ENCODE measurements around the gene PDZRN4. TPM values are rescaled to one million over a fixed set of nuclear protein-coding genes. Genes with fewer than 3 reads are reported as not detected.

Gene PDZRN4
- total and polyA plus RNA-seq, 2 experiments from 2014 or later = 0.90 TPM; not detected in 1

GRCh38 chr12:41473441-41473840 lies 285.3 kb downstream of the PDZRN4 start (continued):
- TF ChIP-seq POLR2AphosphoS5 (IDR thresholded peaks at IDR 0.05; ENCODE audit: low read depth) (no peak), CREB1 (CRISPR knock-in tag; IDR thresholded peaks at IDR 0.05; ENCODE audit: low read depth) (no peak), EZH2phosphoT487 (IDR thresholded peaks at IDR 0.05; ENCODE audit: unreplicated experiment) (no peak), JUNB (IDR thresholded peaks at IDR 0.05; ENCODE audit: unreplicated experiment) (no peak)
- TF ChIP-seq, protein P1, sequence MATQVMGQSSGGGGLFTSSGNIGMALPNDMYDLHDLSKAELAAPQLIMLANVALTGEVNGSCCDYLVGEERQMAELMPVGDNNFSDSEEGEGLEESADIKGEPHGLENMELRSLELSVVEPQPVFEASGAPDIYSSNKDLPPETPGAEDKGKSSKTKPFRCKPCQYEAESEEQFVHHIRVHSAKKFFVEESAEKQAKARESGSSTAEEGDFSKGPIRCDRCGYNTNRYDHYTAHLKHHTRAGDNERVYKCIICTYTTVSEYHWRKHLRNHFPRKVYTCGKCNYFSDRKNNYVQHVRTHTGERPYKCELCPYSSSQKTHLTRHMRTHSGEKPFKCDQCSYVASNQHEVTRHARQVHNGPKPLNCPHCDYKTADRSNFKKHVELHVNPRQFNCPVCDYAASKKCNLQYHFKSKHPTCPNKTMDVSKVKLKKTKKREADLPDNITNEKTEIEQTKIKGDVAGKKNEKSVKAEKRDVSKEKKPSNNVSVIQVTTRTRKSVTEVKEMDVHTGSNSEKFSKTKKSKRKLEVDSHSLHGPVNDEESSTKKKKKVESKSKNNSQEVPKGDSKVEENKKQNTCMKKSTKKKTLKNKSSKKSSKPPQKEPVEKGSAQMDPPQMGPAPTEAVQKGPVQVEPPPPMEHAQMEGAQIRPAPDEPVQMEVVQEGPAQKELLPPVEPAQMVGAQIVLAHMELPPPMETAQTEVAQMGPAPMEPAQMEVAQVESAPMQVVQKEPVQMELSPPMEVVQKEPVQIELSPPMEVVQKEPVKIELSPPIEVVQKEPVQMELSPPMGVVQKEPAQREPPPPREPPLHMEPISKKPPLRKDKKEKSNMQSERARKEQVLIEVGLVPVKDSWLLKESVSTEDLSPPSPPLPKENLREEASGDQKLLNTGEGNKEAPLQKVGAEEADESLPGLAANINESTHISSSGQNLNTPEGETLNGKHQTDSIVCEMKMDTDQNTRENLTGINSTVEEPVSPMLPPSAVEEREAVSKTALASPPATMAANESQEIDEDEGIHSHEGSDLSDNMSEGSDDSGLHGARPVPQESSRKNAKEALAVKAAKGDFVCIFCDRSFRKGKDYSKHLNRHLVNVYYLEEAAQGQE (IDR thresholded peaks at IDR 0.05; ENCODE audit: unreplicated experiment) = no peak

DNA sequence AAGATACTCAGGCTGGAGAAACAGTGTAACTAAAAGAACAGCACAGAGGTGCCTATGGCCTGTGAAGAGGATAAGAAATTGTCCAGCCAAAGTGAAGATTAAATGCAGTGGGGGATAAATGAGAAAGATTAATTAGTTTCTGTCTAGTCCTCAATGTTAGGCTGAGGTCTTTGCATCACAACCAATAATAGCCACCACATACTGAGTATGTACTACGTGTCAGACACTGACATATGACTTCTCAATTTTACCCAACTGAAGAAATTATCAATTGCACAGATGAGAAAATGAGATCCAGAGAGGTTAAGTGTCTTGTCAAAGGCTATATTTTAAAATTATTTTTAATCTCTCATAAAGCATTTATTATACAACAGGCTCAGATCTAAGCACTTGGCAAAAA lies 285.9 kb downstream of the PDZRN4 start:
- H3K36me3 Mint-ChIP-seq (ENCODE audit: low read depth) = no peaks in the 10 kb centered on the region
- Histone ChIP-seq H3K9me2 (ENCODE audit: insufficient read depth) (no peaks in the 10 kb centered on the region), H3K36me3 (ENCODE audit: insufficient read depth) (no peaks in the 10 kb centered on the region), H3K27ac (ENCODE audit: low read depth) (no peak overlapping the region), H3K27me3 (ENCODE audit: insufficient read depth) (no peaks in the 10 kb centered on the region), H2AFZ (no peak overlapping the region), H3K4me3 (no peak overlapping the region), H3K79me2 (replicated peaks; ENCODE audit: insufficient read depth) (no peaks in the 10 kb centered on the region), H3K4me1 (ENCODE audit: insufficient read depth) (peaks cover 21% of the 10 kb centered on the region), H4K20me1 (replicated peaks; ENCODE audit: insufficient read depth) (no peaks in the 10 kb centered on the region), H3K4me2 (no peak overlapping the region), H3F3A (replicated peaks; ENCODE audit: low read depth) (no peaks in the 10 kb centered on the region)
- H3K27ac Mint-ChIP-seq = no peak overlapping the region; the same call in 1 of the 2 replicates
- peaks cover 40% of the 10 kb centered on the region for H3K4me1 Mint-ChIP-seq
- no peak overlapping the region for H3K4me3 Mint-ChIP-seq
- H3K9me3 Mint-ChIP-seq = no peaks in the 10 kb centered on the region
- ATAC-seq (no peak), DNase-seq (ENCODE audit: low spot score) (no peak)
- no peaks in the 10 kb centered on the region for H3K27me3 Mint-ChIP-seq (ENCODE audit: insufficient read depth, low read depth, poor library complexity)
- TF ChIP-seq POLR2AphosphoS5 (IDR thresholded peaks at IDR 0.05; ENCODE audit: low read depth) (no peak), ZNF331 (CRISPR knock-in tag; IDR thresholded peaks at IDR 0.05; ENCODE audit: low read depth) (no peak), EZH2phosphoT487 (IDR thresholded peaks at IDR 0.05; ENCODE audit: unreplicated experiment) (no peak), CTCF (conservative IDR thresholded peaks at IDR 0.05; ENCODE audit: low read depth in 2 of 2) (no peak), CREB1 (CRISPR knock-in tag; IDR thresholded peaks at IDR 0.05; ENCODE audit: low read depth) (no peak), EZH2 (IDR thresholded peaks at IDR 0.05; ENCODE audit: low read depth, unreplicated experiment) (no peak)
- TF ChIP-seq, protein P2, sequence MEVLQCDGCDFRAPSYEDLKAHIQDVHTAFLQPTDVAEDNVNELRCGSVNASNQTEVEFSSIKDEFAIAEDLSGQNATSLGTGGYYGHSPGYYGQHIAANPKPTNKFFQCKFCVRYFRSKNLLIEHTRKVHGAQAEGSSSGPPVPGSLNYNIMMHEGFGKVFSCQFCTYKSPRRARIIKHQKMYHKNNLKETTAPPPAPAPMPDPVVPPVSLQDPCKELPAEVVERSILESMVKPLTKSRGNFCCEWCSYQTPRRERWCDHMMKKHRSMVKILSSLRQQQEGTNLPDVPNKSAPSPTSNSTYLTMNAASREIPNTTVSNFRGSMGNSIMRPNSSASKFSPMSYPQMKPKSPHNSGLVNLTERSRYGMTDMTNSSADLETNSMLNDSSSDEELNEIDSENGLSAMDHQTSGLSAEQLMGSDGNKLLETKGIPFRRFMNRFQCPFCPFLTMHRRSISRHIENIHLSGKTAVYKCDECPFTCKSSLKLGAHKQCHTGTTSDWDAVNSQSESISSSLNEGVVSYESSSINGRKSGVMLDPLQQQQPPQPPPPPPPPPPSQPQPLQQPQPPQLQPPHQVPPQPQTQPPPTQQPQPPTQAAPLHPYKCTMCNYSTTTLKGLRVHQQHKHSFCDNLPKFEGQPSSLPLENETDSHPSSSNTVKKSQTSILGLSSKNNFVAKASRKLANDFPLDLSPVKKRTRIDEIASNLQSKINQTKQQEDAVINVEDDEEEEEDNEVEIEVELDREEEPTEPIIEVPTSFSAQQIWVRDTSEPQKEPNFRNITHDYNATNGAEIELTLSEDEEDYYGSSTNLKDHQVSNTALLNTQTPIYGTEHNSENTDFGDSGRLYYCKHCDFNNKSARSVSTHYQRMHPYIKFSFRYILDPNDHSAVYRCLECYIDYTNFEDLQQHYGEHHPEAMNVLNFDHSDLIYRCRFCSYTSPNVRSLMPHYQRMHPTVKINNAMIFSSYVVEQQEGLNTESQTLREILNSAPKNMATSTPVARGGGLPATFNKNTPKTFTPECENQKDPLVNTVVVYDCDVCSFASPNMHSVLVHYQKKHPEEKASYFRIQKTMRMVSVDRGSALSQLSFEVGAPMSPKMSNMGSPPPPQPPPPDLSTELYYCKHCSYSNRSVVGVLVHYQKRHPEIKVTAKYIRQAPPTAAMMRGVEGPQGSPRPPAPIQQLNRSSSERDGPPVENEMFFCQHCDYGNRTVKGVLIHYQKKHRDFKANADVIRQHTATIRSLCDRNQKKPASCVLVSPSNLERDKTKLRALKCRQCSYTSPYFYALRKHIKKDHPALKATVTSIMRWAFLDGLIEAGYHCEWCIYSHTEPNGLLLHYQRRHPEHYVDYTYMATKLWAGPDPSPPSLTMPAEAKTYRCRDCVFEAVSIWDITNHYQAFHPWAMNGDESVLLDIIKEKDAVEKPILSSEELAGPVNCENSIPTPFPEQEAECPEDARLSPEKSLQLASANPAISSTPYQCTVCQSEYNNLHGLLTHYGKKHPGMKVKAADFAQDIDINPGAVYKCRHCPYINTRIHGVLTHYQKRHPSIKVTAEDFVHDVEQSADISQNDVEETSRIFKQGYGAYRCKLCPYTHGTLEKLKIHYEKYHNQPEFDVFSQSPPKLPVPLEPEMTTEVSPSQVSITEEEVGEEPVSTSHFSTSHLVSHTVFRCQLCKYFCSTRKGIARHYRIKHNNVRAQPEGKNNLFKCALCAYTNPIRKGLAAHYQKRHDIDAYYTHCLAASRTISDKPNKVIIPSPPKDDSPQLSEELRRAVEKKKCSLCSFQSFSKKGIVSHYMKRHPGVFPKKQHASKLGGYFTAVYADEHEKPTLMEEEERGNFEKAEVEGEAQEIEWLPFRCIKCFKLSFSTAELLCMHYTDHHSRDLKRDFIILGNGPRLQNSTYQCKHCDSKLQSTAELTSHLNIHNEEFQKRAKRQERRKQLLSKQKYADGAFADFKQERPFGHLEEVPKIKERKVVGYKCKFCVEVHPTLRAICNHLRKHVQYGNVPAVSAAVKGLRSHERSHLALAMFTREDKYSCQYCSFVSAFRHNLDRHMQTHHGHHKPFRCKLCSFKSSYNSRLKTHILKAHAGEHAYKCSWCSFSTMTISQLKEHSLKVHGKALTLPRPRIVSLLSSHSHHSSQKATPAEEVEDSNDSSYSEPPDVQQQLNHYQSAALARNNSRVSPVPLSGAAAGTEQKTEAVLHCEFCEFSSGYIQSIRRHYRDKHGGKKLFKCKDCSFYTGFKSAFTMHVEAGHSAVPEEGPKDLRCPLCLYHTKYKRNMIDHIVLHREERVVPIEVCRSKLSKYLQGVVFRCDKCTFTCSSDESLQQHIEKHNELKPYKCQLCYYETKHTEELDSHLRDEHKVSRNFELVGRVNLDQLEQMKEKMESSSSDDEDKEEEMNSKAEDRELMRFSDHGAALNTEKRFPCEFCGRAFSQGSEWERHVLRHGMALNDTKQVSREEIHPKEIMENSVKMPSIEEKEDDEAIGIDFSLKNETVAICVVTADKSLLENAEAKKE (CRISPR knock-in tag; IDR thresholded peaks at IDR 0.05) = no peak
- TF ChIP-seq, protein P1 (IDR thresholded peaks at IDR 0.05; ENCODE audit: unreplicated experiment) = no peak
